ENCODE measurements around the gene EXOC3L2. TPM values are rescaled to one million over a fixed set of nuclear protein-coding genes. Genes with fewer than 3 reads are reported as not detected.

Gene EXOC3L2
- total and polyA plus RNA-seq, 2 donors from 2014 or later = 15.4 to 19.0 TPM

GRCh38 chr19:45250216-45250831, 5.1 kb upstream of the EXOC3L2 start:
- peak overlapping the region; percentile 62 to 76 (median 70) for H3K9ac ChIP-seq (ENCODE audit: low read length in 3 of 3)
- FAIRE-seq (no peak), DNase-seq (no peak)
- no peaks in the 10 kb centered on the region for H3K36me3 ChIP-seq (ENCODE audit: control insufficient read depth in 2 of 3, insufficient read depth in 3 of 3, low read length in 3 of 3)
- H3K27me3 ChIP-seq (ENCODE audit: control insufficient read depth, insufficient read depth, low read length) = no peaks in the 10 kb centered on the region
- H3K4me1 ChIP-seq (ENCODE audit: control insufficient read depth in 2 of 3, insufficient read depth in 2 of 3, low read depth in 1 of 3, low read length in 3 of 3) = peaks cover 0 to 31% (median 14%) of the 10 kb centered on the region in 3 donors
- H3K4me3 ChIP-seq (ENCODE audit: low read length in 3 of 3) = peak overlapping the region; percentile 71 to 83 (median 82)
- no peak for TF ChIP-seq CTCF (IDR thresholded peaks at IDR 0.05; ENCODE audit: borderline replicate concordance, extremely low read depth, insufficient read depth)
- peak overlapping the region in 1 of 2 donors; percentile 14 for H3K27ac ChIP-seq (ENCODE audit: low read depth in 2 of 2, low read length in 2 of 2)
- intact Hi-C loops (cut with DNase I) = no loop called here
- no peaks in the 10 kb centered on the region for H3K9me3 ChIP-seq (ENCODE audit: control insufficient read depth in 2 of 3, insufficient read depth in 1 of 3, low read length in 3 of 3)

DNA sequence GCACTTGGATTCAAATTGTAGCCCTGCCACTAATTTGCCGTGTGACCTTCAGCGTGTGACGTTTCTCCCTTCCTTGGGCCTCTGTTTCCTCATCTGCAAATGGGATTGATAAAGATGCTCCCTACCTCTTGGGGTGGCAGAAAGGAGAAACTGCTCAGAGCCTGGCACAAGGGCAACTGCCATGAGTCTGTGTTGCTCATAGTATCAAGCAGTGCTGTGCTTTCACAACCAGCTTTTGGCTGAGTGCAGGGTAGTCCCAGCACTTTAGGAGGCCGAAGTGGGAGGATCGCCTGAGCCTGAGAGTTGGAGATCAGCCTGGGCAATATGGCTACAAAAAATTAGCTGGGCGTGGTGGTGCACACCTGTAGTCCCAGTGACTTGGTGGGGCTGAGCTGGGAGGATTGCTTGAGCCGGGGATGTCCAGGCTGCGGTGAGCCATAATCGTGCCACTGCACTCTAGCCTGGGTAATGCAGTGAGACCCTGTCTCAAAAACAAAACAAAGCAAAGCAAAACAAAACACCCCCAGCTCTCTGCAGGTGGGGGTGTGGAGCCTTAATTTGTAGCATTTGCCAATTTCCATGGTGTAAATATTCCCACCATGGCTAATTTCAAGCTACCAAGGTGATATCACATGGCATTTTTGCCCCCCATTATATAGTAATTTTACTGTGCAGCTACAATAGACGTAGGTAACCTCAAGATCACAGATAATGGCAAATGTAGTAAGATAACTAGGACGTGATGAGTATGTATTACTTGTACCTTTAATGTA, 4.2 kb upstream of the EXOC3L2 start:
- Histone ChIP-seq H3K4me3 (ENCODE audit: low read length in 3 of 3) (no peak overlapping the region), H3K27me3 (ENCODE audit: control insufficient read depth, insufficient read depth, low read length) (no peaks in the 10 kb centered on the region), H3K36me3 (ENCODE audit: control insufficient read depth in 2 of 3, insufficient read depth in 3 of 3, low read length in 3 of 3) (no peaks in the 10 kb centered on the region), H3K4me1 (ENCODE audit: control insufficient read depth in 2 of 3, insufficient read depth in 2 of 3, low read depth in 1 of 3, low read length in 3 of 3) (peaks cover 0 to 29% (median 14%) of the 10 kb centered on the region in 3 donors), H3K9ac (ENCODE audit: low read length in 3 of 3) (no peak overlapping the region), H3K27ac (ENCODE audit: low read depth in 2 of 2, low read length in 2 of 2) (no peak overlapping the region), H3K9me3 (ENCODE audit: control insufficient read depth in 2 of 3, insufficient read depth in 1 of 3, low read length in 3 of 3) (no peaks in the 10 kb centered on the region)
- FAIRE-seq (no peak), DNase-seq (no peak)
- TF ChIP-seq CTCF (IDR thresholded peaks at IDR 0.05; ENCODE audit: borderline replicate concordance, extremely low read depth, insufficient read depth) = no peak
- intact Hi-C loops (cut with DNase I) = no loop called here

- Histone ChIP-seq H3K27me3 (ENCODE audit: control insufficient read depth, insufficient read depth, low read length) (no peaks in the 10 kb centered on the region), H3K9ac (ENCODE audit: low read length in 3 of 3) (no peak overlapping the region), H3K4me1 (ENCODE audit: control insufficient read depth in 2 of 3, insufficient read depth in 2 of 3, low read depth in 1 of 3, low read length in 3 of 3) (peaks cover 0 to 8% (median 5%) of the 10 kb centered on the region in 3 donors), H3K36me3 (ENCODE audit: control insufficient read depth in 2 of 3, insufficient read depth in 3 of 3, low read length in 3 of 3) (no peaks in the 10 kb centered on the region), H3K27ac (ENCODE audit: low read depth in 2 of 2, low read length in 2 of 2) (no peak overlapping the region), H3K4me3 (ENCODE audit: low read length in 3 of 3) (no peak overlapping the region), H3K9me3 (ENCODE audit: control insufficient read depth in 2 of 3, insufficient read depth in 1 of 3, low read length in 3 of 3) (no peaks in the 10 kb centered on the region)
- TF ChIP-seq CTCF (IDR thresholded peaks at IDR 0.05; ENCODE audit: borderline replicate concordance, extremely low read depth, insufficient read depth) = no peak
- FAIRE-seq = no peak
- intact Hi-C loops (cut with DNase I) = no loop called here
- no peak for DNase-seq
Measured at GRCh38 chr19:45247136-45247535, 1.9 kb upstream of the EXOC3L2 start.
